HEK293 (cell line): ENCODE measurements around the gene KCNQ1.

Source experiments
- CTCF ChIP-seq: fragments of 450-650 bp; formaldehyde crosslinking; IDR thresholded peaks from 2 replicates; pipeline ENCODE4 v1.5.1; 2016; ENCODE audit warnings: missing biosample characterization, missing genetic modification characterization
- KLF16 ChIP-seq: fragments of 450-650 bp; formaldehyde crosslinking; IDR thresholded peaks from 2 replicates; pipeline ENCODE4 v1.5.1; 2017; ENCODE audit warnings: missing biosample characterization, missing genetic modification characterization
- KLF9 ChIP-seq: fragments of 450-650 bp; formaldehyde crosslinking; IDR thresholded peaks from 2 replicates; pipeline ENCODE4 v1.5.1; 2016; ENCODE audit warnings: missing biosample characterization, missing genetic modification characterization, low read depth
- PATZ1 ChIP-seq: fragments of 450-650 bp; formaldehyde crosslinking; IDR thresholded peaks from 2 replicates; pipeline ENCODE4 v1.5.1; 2016; ENCODE audit warnings: missing biosample characterization, missing genetic modification characterization
- PBX3 ChIP-seq: sonication (generic); formaldehyde crosslinking; IDR thresholded peaks from 2 replicates; pipeline ENCODE4 v1.8.1; 2022; ENCODE audit warnings: mild to moderate bottlenecking, moderate library complexity, missing genetic modification reagents
- REST ChIP-seq: fragments of 450-650 bp; formaldehyde crosslinking; IDR thresholded peaks from 2 replicates; pipeline ENCODE4 v1.5.1; 2016; ENCODE audit warnings: missing biosample characterization, missing genetic modification characterization
- ZNF560 ChIP-seq: fragments of 450-650 bp; formaldehyde crosslinking; IDR thresholded peaks from 2 replicates; pipeline ENCODE4 v1.5.1; 2017; ENCODE audit warnings: missing biosample characterization, missing genetic modification characterization, borderline replicate concordance
- ZNF585B ChIP-seq: fragments of 450-650 bp; formaldehyde crosslinking; IDR thresholded peaks from 2 replicates; pipeline ENCODE4 v1.5.1; 2016; ENCODE audit warnings: missing biosample characterization, missing genetic modification characterization

- no peak for TF ChIP-seq CTCF (tag by site-specific recombination)
- no peak for TF ChIP-seq ZNF585B (tag by site-specific recombination)
- no peak for TF ChIP-seq KLF16
- no peak for TF ChIP-seq ZNF560 (tag by site-specific recombination)
- no peak for TF ChIP-seq PBX3
- TF ChIP-seq KLF9 (tag by site-specific recombination), result no peak
- no peak for TF ChIP-seq REST (tag by site-specific recombination)
- TF ChIP-seq PATZ1 (tag by site-specific recombination), result no peak
Measured at GRCh38 chr11:2859699-2860037, 414.9 kb downstream of the KCNQ1 start.
